SK-N-SH (cell line): Measurements from ENCODE around the gene JPH2. TPM values are rescaled to one million over a fixed set of nuclear protein-coding genes. Genes with fewer than 3 reads are reported as not detected.

Source experiments
- CTCF ChIA-PET: fragments of 300-600, 350-600 bp; formaldehyde crosslinking; extraction: SDS; loops from one replicate; lab custom pipeline; 2021; lab: Yijun Ruan, JAX
- POLR2A ChIA-PET: fragments of 350-600 bp; sonication (Branson Sonifier 250); formaldehyde crosslinking; extraction: SDS; loops from one replicate; lab custom pipeline; 2020; ENCODE audit warnings: antibody characterized with exemption, inconsistent platforms; lab: Yijun Ruan, JAX
- DNase-seq: peaks from one replicate; pipeline ENCODE4 v3.0.0; 2012
- H2AFZ ChIP-seq: fragments of 200-600 bp; sonication (generic); 2 replicates; pipeline ENCODE4 v1.8.1; 2016; ENCODE audit warnings: antibody characterized with exemption, mild to moderate bottlenecking, low read depth
- H3F3A ChIP-seq: fragments of 200-600 bp; sonication (generic); replicated peaks from 2 replicates; pipeline ENCODE3; 2016; ENCODE audit warnings: antibody characterized with exemption, mild to moderate bottlenecking; ENCODE audit not compliant: insufficient read depth
- H3K27ac ChIP-seq, 2 experiments: fragments of 200-500 bp in 1 of 2; fragments of 200-600 bp in 1 of 2; sonication (Bioruptor generic) in 1 of 2; sonication (generic), shearing (Covaris generic) in 1 of 2; 2 replicates each; pipeline versions ENCODE4 v1.5.1 to v1.6.1; 2014 to 2016; ENCODE audit warnings: low read depth in 2 of 2, inconsistent platforms in 1 of 2, low read length in 1 of 2, mild to moderate bottlenecking in 1 of 2, mixed read lengths in 1 of 2
- H3K27me3 ChIP-seq: fragments of 200-600 bp; sonication (generic), shearing (Covaris generic); 2 replicates; pipeline ENCODE4 v1.6.1; 2016; ENCODE audit warnings: mixed run types; ENCODE audit not compliant: insufficient read depth
- H3K36me3 ChIP-seq, 2 experiments: fragments of 200-500 bp in 1 of 2; fragments of 200-600 bp in 1 of 2; sonication (Bioruptor generic) in 1 of 2; sonication (generic) in 1 of 2; replicated peaks in 1 of 2; 2 replicates each; pipeline versions ENCODE3 to v1.5.1; 2014 to 2016; ENCODE audit warnings: low read length in 1 of 2, mild to moderate bottlenecking in 1 of 2; ENCODE audit not compliant: insufficient read depth in 2 of 2, control insufficient read depth in 1 of 2
- H3K4me1 ChIP-seq, 2 experiments: fragments of 200-500 bp in 1 of 2; fragments of 200-600 bp in 1 of 2; sonication (Bioruptor generic) in 1 of 2; sonication (generic), shearing (Covaris generic) in 1 of 2; 2 replicates each; pipeline versions ENCODE4 v1.5.1 to v1.6.1; 2014 to 2016; ENCODE audit warnings: low read depth in 1 of 2, low read length in 1 of 2, mixed run types in 1 of 2; ENCODE audit not compliant: insufficient read depth in 2 of 2, control insufficient read depth in 1 of 2
- H3K4me2 ChIP-seq: fragments of 200-600 bp; sonication (generic), shearing (Covaris generic); 2 replicates; pipeline ENCODE4 v1.6.1; 2017; ENCODE audit warnings: mixed run types
- H3K4me3 ChIP-seq, 2 experiments: fragments of 200-500 bp in 1 of 2; fragments of 200-600 bp in 1 of 2; sonication (Bioruptor generic) in 1 of 2; sonication (generic), shearing (Covaris generic) in 1 of 2; 2 replicates each; pipeline versions ENCODE4 v1.5.1 to v1.8.1; 2014 to 2016; ENCODE audit warnings: low read depth in 2 of 2, inconsistent platforms in 1 of 2, low read length in 1 of 2, mild to moderate bottlenecking in 1 of 2, mixed read lengths in 1 of 2, moderate library complexity in 1 of 2
- H3K79me2 ChIP-seq: fragments of 200-600 bp; sonication (generic); 2 replicates; pipeline ENCODE4 v1.8.1; 2017; ENCODE audit warnings: mild to moderate bottlenecking; ENCODE audit not compliant: insufficient read depth
- H3K9ac ChIP-seq: fragments of 200-600 bp; sonication (generic); 2 replicates; pipeline ENCODE4 v1.6.1; 2017; ENCODE audit warnings: mixed run types
- H3K9me2 ChIP-seq: fragments of 200-600 bp; sonication (generic); 2 replicates; pipeline ENCODE4 v1.6.1; 2017; ENCODE audit warnings: mixed run types
- H3K9me3 ChIP-seq: fragments of 200-600 bp; sonication (generic); 2 replicates; pipeline ENCODE4 v1.6.1; 2017; ENCODE audit warnings: mixed run types, mild to moderate bottlenecking, moderate library complexity
- H4K20me1 ChIP-seq: fragments of 200-600 bp; sonication (generic); 2 replicates; pipeline ENCODE4 v1.6.1; 2017; ENCODE audit warnings: mild to moderate bottlenecking, mixed run types; ENCODE audit not compliant: insufficient read depth
- EZH2phosphoT487 ChIP-seq: fragments of 200-600 bp; sonication (generic); IDR thresholded peaks from 2 replicates; pipeline ENCODE4 v1.6.1; 2017; ENCODE audit warnings: low read depth, mixed run types, mild to moderate bottlenecking, antibody characterized with exemption, moderate library complexity, borderline replicate concordance
- FOXJ3 ChIP-seq: sonication (generic); formaldehyde crosslinking; IDR thresholded peaks from 2 replicates; pipeline ENCODE4 v1.5.1; 2020; ENCODE audit warnings: mild to moderate bottlenecking, missing genetic modification reagents
- GABPA ChIP-seq: IDR thresholded peaks from 2 replicates; pipeline ENCODE4 v1.4.0; 2012; ENCODE audit warnings: low read depth, mild to moderate bottlenecking
- GATA2 ChIP-seq: sonication (generic); formaldehyde crosslinking; IDR thresholded peaks from 2 replicates; pipeline ENCODE4 v1.5.0; 2020; ENCODE audit warnings: mild to moderate bottlenecking, missing genetic modification reagents
- JUND ChIP-seq: IDR thresholded peaks from 2 replicates; pipeline ENCODE4 v1.4.0; 2012
- MEF2A ChIP-seq: IDR thresholded peaks from 2 replicates; pipeline ENCODE4 v1.4.0; 2012; ENCODE audit warnings: low read depth, borderline replicate concordance
- MXI1 ChIP-seq: IDR thresholded peaks from 2 replicates; pipeline ENCODE4 v1.6.1; 2012; ENCODE audit warnings: mild to moderate bottlenecking, low read depth, low read length, improper control_type of control experiment
- NRF1 ChIP-seq: IDR thresholded peaks from 2 replicates; pipeline ENCODE4 v1.6.1; 2012; ENCODE audit warnings: low read depth, mild to moderate bottlenecking, low read length
- RAD21 ChIP-seq: IDR thresholded peaks from 2 replicates; pipeline ENCODE4 v1.6.1; 2012; ENCODE audit warnings: mild to moderate bottlenecking, low read length
- RXRA ChIP-seq: IDR thresholded peaks from 2 replicates; pipeline ENCODE4 v1.4.0; 2012; ENCODE audit warnings: low read depth, mild to moderate bottlenecking, borderline replicate concordance
- SIN3A ChIP-seq: IDR thresholded peaks from 2 replicates; pipeline ENCODE4 v1.6.1; 2012; ENCODE audit warnings: low read depth, mild to moderate bottlenecking, low read length, moderate library complexity, borderline replicate concordance
- SMC3 ChIP-seq: IDR thresholded peaks from 2 replicates; pipeline ENCODE4 v1.6.1; 2012; ENCODE audit warnings: low read depth, low read length, improper control_type of control experiment
- YY1 ChIP-seq: IDR thresholded peaks from 2 replicates; pipeline ENCODE4 v1.4.0; 2012; ENCODE audit warnings: low read depth, mild to moderate bottlenecking
- WGBS: methylation state at CpG from one replicate; pipeline ENCODE4 v1.1.6; 2017; ENCODE audit warnings: low lambda C conversion rate; 5-methylcytosine and 5-hydroxymethylcytosine counted together
- polyA plus RNA-seq, 3 experiments: library from polyadenylated mRNA; depleted of rRNA; stranded (reverse); fragments of >200 nt; gene quantifications; 2 replicates each; pipeline ENCODE4 v1.2.3, GENCODE V29; 2012
- TF ChIP-seq, protein P1 (sequence below): fragments of 200-600 bp; sonication (generic); IDR thresholded peaks from 2 replicates; pipeline ENCODE4 v1.6.1; 2017; ENCODE audit warnings: antibody characterized with exemption, mild to moderate bottlenecking, moderate library complexity
- TF ChIP-seq, protein P2 (sequence below): IDR thresholded peaks from 2 replicates; pipeline ENCODE4 v1.4.0; 2012; ENCODE audit warnings: low read depth, borderline replicate concordance
- TF ChIP-seq, protein P3 (sequence below): fragments of 150-350 bp; IDR thresholded peaks from 2 replicates; pipeline ENCODE4 v1.6.1; 2017; ENCODE audit warnings: antibody characterized with exemption, low read length, low read depth, borderline replicate concordance
- TF ChIP-seq, protein P4 (sequence below): IDR thresholded peaks from 2 replicates; pipeline ENCODE4 v1.6.1; 2012; ENCODE audit warnings: mild to moderate bottlenecking, low read depth, low read length, moderate library complexity

JPH2 gene
- polyA plus RNA-seq, 1 of the 3 experiments (the other 2 are of a cell fraction) = 0.67 TPM

DNA sequence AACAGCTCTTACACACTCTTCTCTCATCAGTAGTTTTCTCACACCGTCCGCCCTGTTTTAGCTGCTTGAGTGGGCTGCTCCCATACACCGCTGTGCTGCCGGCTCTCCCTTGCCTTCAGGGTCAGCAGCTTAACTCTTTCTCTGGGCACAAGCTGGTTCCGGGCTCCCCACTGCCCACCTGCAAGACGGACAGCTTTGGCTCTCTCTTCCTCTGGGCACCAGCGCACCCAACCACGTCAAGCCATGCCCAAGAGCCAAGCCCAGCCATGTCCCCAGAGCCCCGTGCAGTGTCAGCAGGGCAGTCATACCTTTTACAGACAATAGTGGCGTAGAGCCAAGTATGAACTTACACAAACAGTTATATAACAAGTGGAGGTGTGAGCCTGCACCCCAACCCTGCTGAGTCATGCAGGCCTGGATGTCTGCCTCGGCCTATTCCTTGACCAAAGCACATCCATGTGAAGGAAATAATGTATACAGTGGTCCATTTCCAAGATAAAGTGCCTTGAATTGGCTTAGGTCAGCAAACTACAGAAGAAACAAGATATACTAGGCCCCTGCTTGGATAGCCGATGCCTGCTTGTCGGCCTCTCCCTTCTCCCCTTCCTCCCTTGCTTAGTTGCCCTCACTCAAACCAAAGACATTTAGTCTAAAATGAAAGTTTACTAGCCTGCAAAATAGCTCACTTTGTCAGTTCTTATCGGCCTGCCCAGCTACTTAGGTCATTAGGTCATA is 89.3 kb downstream of the JPH2 start:
- H3K36me3 ChIP-seq = no peaks in the 10 kb centered on the region
- DNase-seq = no peak
- TF ChIP-seq, protein P1, sequence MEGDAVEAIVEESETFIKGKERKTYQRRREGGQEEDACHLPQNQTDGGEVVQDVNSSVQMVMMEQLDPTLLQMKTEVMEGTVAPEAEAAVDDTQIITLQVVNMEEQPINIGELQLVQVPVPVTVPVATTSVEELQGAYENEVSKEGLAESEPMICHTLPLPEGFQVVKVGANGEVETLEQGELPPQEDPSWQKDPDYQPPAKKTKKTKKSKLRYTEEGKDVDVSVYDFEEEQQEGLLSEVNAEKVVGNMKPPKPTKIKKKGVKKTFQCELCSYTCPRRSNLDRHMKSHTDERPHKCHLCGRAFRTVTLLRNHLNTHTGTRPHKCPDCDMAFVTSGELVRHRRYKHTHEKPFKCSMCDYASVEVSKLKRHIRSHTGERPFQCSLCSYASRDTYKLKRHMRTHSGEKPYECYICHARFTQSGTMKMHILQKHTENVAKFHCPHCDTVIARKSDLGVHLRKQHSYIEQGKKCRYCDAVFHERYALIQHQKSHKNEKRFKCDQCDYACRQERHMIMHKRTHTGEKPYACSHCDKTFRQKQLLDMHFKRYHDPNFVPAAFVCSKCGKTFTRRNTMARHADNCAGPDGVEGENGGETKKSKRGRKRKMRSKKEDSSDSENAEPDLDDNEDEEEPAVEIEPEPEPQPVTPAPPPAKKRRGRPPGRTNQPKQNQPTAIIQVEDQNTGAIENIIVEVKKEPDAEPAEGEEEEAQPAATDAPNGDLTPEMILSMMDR = no peak
- TF ChIP-seq YY1 (no peak), MXI1 (no peak), GABPA (no peak), JUND (no peak), MEF2A (no peak), GATA2 (no peak), NRF1 (no peak), SMC3 (no peak), FOXJ3 (CRISPR knock-in tag) (no peak), RXRA (no peak), EZH2phosphoT487 (no peak), SIN3A (no peak), RAD21 (no peak)
- TF ChIP-seq, protein P2, sequence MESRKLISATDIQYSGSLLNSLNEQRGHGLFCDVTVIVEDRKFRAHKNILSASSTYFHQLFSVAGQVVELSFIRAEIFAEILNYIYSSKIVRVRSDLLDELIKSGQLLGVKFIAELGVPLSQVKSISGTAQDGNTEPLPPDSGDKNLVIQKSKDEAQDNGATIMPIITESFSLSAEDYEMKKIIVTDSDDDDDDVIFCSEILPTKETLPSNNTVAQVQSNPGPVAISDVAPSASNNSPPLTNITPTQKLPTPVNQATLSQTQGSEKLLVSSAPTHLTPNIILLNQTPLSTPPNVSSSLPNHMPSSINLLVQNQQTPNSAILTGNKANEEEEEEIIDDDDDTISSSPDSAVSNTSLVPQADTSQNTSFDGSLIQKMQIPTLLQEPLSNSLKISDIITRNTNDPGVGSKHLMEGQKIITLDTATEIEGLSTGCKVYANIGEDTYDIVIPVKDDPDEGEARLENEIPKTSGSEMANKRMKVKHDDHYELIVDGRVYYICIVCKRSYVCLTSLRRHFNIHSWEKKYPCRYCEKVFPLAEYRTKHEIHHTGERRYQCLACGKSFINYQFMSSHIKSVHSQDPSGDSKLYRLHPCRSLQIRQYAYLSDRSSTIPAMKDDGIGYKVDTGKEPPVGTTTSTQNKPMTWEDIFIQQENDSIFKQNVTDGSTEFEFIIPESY = no peak
- TF ChIP-seq, protein P3, sequence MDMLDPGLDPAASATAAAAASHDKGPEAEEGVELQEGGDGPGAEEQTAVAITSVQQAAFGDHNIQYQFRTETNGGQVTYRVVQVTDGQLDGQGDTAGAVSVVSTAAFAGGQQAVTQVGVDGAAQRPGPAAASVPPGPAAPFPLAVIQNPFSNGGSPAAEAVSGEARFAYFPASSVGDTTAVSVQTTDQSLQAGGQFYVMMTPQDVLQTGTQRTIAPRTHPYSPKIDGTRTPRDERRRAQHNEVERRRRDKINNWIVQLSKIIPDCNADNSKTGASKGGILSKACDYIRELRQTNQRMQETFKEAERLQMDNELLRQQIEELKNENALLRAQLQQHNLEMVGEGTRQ = no peak
- TF ChIP-seq, protein P4, sequence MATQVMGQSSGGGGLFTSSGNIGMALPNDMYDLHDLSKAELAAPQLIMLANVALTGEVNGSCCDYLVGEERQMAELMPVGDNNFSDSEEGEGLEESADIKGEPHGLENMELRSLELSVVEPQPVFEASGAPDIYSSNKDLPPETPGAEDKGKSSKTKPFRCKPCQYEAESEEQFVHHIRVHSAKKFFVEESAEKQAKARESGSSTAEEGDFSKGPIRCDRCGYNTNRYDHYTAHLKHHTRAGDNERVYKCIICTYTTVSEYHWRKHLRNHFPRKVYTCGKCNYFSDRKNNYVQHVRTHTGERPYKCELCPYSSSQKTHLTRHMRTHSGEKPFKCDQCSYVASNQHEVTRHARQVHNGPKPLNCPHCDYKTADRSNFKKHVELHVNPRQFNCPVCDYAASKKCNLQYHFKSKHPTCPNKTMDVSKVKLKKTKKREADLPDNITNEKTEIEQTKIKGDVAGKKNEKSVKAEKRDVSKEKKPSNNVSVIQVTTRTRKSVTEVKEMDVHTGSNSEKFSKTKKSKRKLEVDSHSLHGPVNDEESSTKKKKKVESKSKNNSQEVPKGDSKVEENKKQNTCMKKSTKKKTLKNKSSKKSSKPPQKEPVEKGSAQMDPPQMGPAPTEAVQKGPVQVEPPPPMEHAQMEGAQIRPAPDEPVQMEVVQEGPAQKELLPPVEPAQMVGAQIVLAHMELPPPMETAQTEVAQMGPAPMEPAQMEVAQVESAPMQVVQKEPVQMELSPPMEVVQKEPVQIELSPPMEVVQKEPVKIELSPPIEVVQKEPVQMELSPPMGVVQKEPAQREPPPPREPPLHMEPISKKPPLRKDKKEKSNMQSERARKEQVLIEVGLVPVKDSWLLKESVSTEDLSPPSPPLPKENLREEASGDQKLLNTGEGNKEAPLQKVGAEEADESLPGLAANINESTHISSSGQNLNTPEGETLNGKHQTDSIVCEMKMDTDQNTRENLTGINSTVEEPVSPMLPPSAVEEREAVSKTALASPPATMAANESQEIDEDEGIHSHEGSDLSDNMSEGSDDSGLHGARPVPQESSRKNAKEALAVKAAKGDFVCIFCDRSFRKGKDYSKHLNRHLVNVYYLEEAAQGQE = no peak
- TF ChIP-seq, all 33 proteins: peak for 0
- H3K4me1 ChIP-seq = peaks cover 0 to 2% of the 10 kb centered on the region in 2 experiments; a peak in 1 of 4 replicates
- no peak overlapping the region for H2AFZ ChIP-seq
- H3K4me3 ChIP-seq = no peak overlapping the region
- H3K27me3 ChIP-seq = no peaks in the 10 kb centered on the region
- H4K20me1 ChIP-seq = no peaks in the 10 kb centered on the region
- ChIA-PET CTCF (interaction anchor here (1.0 to 2.4 kb wide), 6 partner anchors 18 to 649 kb away, joined by 3 to 17 read pairs (median 6); no protein-coding TSS in a partner anchor), POLR2A (no interaction called here)
- H3K27ac ChIP-seq = no peak overlapping the region
- no peak overlapping the region for H3K9ac ChIP-seq
- 87% methylated on average over 14 of the region's 14 CpGs for WGBS
- no peaks in the 10 kb centered on the region for H3K79me2 ChIP-seq
- H3K4me2 ChIP-seq = no peak overlapping the region
- no peaks in the 10 kb centered on the region for H3K9me2 ChIP-seq
- no peaks in the 10 kb centered on the region for H3F3A ChIP-seq
- no peaks in the 10 kb centered on the region for H3K9me3 ChIP-seq
